Measurements from ENCODE around the gene RTF1.

Gene RTF1

GRCh38 chr15:41494190-41494921 is 77.5 kb downstream of the RTF1 start:
- TF ChIP-seq CTCF (IDR thresholded peaks at IDR 0.05; ENCODE audit: borderline replicate concordance, insufficient read depth, low read depth, low read length): no peak
- peak overlapping the region; percentile 36 for H3K4me3 ChIP-seq (ENCODE audit: low read depth, low read length)

- H3K4me3 ChIP-seq (ENCODE audit: low read depth, low read length): peak overlapping the region; percentile 36
- 0 out of 2 replicates have a peak, but pooled peaks have one; percentile 22 for TF ChIP-seq CTCF (IDR thresholded peaks at IDR 0.05; ENCODE audit: borderline replicate concordance, insufficient read depth, low read depth, low read length)
Measured at GRCh38 chr15:41494922-41495735, 78.2 kb downstream of the RTF1 start.

GRCh38 chr15:41495736-41496599 is 79.1 kb downstream of the RTF1 start:
- no peak for TF ChIP-seq CTCF (IDR thresholded peaks at IDR 0.05; ENCODE audit: borderline replicate concordance, insufficient read depth, low read depth, low read length)
- H3K4me3 ChIP-seq (ENCODE audit: low read depth, low read length): peak overlapping the region; percentile 12

- no peak overlapping the region for H3K4me3 ChIP-seq (ENCODE audit: low read depth, low read length)
- no peak for TF ChIP-seq CTCF (IDR thresholded peaks at IDR 0.05; ENCODE audit: borderline replicate concordance, insufficient read depth, low read depth, low read length)
Measured at GRCh38 chr15:41498657-41499056, 81.8 kb downstream of the RTF1 start.

GRCh38 chr15:41499109-41499851 is 82.4 kb downstream of the RTF1 start:
- H3K4me3 ChIP-seq (ENCODE audit: low read depth, low read length): no peak overlapping the region
- no peak for TF ChIP-seq CTCF (IDR thresholded peaks at IDR 0.05; ENCODE audit: borderline replicate concordance, insufficient read depth, low read depth, low read length)

GRCh38 chr15:41501191-41501917 is 84.5 kb downstream of the RTF1 start:
- TF ChIP-seq CTCF (IDR thresholded peaks at IDR 0.05; ENCODE audit: borderline replicate concordance, insufficient read depth, low read depth, low read length): no peak
- H3K4me3 ChIP-seq (ENCODE audit: low read depth, low read length): peak overlapping the region; percentile 2

Data from GM12875 (cell line).